Cardiac muscle cell (in vitro differentiated cells and primary cell): ENCODE measurements around the gene PHC2. TPM values are rescaled to one million over a fixed set of nuclear protein-coding genes. Genes with fewer than 3 reads are reported as not detected.

Experiments
- DNase-seq, 2 donors: peaks; one replicate each; pipeline versions ENCODE4 v3.0.0 to v3.0.0-alpha.2; 2010 to 2017; ENCODE audit warnings: low read depth in 1 of 2, low spot score in 1 of 2
- H3K27ac ChIP-seq: fragments of 200-600 bp; sonication (generic); 2 replicates; pipeline ENCODE4 v1.5.1; 2016
- H3K27me3 ChIP-seq: fragments of 200-600 bp; sonication (generic); 2 replicates; pipeline ENCODE4 v1.6.0; 2016; ENCODE audit warnings: control low read depth
- H3K36me3 ChIP-seq: fragments of 200-600 bp; sonication (generic); 2 replicates; pipeline ENCODE4 v1.5.1; 2016; ENCODE audit warnings: control low read depth
- H3K4me1 ChIP-seq: fragments of 200-600 bp; sonication (generic); 2 replicates; pipeline ENCODE4 v1.8.1; 2017; ENCODE audit warnings: low read depth, mild to moderate bottlenecking, mixed run types
- H3K4me3 ChIP-seq: fragments of 200-600 bp; sonication (generic); 2 replicates; pipeline ENCODE4 v1.5.1; 2016; ENCODE audit warnings: mild to moderate bottlenecking
- H3K9me3 ChIP-seq: fragments of 200-600 bp; sonication (generic); 2 replicates; pipeline ENCODE4 v1.5.1; 2017; ENCODE audit warnings: low read depth, mild to moderate bottlenecking, control low read depth
- polyA plus RNA-seq: library from polyadenylated mRNA; unstranded; fragments of >200 nt; fragmentation: Nextera tagmentation; extraction: Ambion mirVana; gene quantifications from 2 replicates; pipeline ENCODE4 v1.2.1, GENCODE V29; 2016
- total RNA-seq: library from RNA; depleted of rRNA; stranded (reverse); fragments of >200 nt; gene quantifications from 2 replicates; pipeline ENCODE4 v1.2.3, GENCODE V29; 2016
- TF ChIP-seq, protein P1 (sequence below): IDR thresholded peaks from 2 replicates; pipeline ENCODE4 v1.5.1; 2012; ENCODE audit warnings: low read depth, mild to moderate bottlenecking, low read length

Gene PHC2
- total and polyA plus RNA-seq, 2 experiments from 2014 or later = 81.8 to 86.0 TPM

DNA sequence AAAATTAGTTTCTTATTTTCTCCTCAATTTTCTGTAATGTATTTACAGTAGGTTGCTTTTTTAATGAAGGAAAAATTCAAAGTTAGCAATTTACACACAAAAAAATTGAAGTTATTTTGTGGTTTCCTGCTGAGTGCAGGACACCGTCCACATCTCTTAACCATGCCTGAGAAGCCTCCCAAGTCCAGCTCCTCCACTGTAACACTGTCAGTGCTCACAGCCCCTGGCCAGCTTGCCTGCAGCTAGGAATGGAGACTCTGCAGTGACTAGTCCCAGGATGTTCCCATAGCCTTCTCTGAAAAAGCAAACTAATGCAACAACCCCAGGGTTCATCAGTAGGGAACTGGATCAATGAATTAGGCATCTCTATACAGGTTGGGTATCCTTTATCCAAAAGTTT, 113.5 kb downstream of the PHC2 start:
- no peak for DNase-seq
- TF ChIP-seq, protein P1, sequence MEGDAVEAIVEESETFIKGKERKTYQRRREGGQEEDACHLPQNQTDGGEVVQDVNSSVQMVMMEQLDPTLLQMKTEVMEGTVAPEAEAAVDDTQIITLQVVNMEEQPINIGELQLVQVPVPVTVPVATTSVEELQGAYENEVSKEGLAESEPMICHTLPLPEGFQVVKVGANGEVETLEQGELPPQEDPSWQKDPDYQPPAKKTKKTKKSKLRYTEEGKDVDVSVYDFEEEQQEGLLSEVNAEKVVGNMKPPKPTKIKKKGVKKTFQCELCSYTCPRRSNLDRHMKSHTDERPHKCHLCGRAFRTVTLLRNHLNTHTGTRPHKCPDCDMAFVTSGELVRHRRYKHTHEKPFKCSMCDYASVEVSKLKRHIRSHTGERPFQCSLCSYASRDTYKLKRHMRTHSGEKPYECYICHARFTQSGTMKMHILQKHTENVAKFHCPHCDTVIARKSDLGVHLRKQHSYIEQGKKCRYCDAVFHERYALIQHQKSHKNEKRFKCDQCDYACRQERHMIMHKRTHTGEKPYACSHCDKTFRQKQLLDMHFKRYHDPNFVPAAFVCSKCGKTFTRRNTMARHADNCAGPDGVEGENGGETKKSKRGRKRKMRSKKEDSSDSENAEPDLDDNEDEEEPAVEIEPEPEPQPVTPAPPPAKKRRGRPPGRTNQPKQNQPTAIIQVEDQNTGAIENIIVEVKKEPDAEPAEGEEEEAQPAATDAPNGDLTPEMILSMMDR = no peak
- Histone ChIP-seq H3K27me3 (no peaks in the 10 kb centered on the region), H3K9me3 (no peaks in the 10 kb centered on the region), H3K27ac (no peak overlapping the region), H3K36me3 (no peaks in the 10 kb centered on the region), H3K4me1 (no peaks in the 10 kb centered on the region), H3K4me3 (no peak overlapping the region)

DNA sequence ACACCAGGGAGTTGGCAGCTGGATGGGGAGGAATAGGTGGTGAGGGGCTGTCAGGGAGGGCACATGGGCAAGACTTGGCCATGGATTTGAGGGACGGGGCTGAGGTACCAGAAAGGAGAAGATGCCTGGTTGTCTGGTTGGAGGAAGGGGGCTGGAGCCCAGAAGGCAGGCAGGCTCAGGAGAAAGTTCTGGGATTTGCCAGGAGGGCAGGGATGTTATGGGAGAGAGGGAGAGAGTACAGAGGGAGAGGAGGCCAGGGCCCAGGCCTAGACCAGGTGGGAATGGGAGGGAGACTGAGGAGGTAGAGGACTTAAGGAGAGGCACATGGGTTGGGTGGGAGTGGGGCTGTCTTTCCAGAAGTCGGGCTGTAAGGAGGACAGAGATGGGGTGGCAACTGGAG, 114.3 kb downstream of the PHC2 start:
- DNase-seq = no peak
- H3K4me1 ChIP-seq = no peaks in the 10 kb centered on the region
- TF ChIP-seq, protein P1 = no peak
- no peak overlapping the region for H3K27ac ChIP-seq
- no peak overlapping the region for H3K4me3 ChIP-seq
- no peaks in the 10 kb centered on the region for H3K9me3 ChIP-seq
- H3K36me3 ChIP-seq = no peaks in the 10 kb centered on the region
- H3K27me3 ChIP-seq = no peaks in the 10 kb centered on the region

DNA sequence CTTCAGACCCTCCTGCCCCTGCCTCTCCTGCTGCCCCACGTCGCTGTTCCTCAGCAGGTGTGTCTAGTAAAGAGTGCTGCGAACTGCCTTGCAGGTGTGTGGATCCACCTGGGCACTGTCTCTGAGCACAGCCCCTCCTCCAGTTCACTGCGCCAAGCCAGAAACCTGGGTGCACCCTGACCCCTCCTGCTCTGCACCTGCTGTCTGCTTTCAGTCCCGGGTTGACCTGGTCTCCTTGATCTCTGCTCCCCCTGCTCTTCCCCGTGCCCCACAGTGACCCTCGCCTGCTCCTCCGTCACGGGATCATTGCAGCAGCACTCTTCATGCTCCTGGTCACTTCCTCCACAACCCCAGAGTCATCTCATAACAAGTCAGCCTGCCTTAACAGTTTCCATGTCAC, 116.5 kb downstream of the PHC2 start:
- Histone ChIP-seq H3K4me1 (no peaks in the 10 kb centered on the region), H3K27me3 (no peaks in the 10 kb centered on the region), H3K36me3 (no peaks in the 10 kb centered on the region), H3K4me3 (no peak overlapping the region), H3K27ac (no peak overlapping the region), H3K9me3 (no peaks in the 10 kb centered on the region)
- TF ChIP-seq, protein P1 = no peak
- DNase-seq = no peak

DNA sequence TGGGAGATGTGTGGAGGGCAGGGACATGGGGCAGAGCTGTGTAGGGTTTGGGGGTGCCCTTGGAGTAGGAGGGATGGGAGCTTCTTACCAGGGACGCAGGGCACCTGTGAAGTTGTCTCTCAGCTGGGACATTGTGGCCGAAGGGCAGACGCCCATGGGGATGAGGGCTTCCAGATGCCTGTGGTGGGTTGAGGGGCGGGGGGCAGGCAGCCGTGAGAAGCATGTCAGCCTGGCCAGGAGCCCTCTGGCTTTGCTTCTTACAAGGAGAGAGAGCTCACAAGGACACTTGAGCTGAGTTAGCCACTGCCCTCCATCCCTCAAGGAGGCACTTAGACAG, 118.5 kb downstream of the PHC2 start:
- Histone ChIP-seq H3K36me3 (no peaks in the 10 kb centered on the region), H3K27ac (no peak overlapping the region), H3K27me3 (no peaks in the 10 kb centered on the region), H3K4me1 (no peaks in the 10 kb centered on the region), H3K9me3 (no peaks in the 10 kb centered on the region), H3K4me3 (no peak overlapping the region)
- DNase-seq = no peak
- TF ChIP-seq, protein P1 = no peak

DNA sequence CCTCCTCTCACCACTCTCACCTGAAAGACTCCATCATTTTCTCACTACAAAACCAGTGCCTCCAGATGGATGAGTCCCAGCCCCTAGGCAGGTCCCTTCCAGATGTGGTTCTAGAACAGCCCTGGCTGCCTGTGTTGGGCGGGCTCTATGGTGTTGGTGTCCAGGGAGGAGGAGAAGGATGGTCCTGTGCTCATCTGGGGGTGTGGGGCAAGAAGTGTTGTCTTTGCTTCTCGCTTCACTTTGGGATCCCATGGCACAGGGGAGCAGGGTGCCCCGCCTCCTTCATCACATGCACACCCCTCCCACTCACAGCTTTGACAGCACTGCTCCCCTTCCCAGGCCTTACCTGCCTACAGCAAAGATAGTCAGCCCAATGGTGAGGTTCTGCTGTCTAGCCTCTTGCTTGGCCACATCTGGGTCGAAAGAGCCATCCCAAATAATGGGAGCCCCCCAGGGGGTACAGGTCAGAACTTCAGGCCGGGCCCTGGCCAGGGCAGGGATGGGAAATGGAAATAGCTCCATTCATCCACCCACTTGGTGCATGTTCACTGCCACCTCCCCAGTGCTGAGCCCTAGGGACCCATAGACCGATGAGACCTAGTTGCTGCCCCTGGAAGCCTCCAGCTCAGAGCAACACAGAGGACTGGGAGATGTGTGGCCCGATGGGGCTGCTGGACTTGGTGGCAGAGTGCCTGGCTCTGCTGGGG, 119.0 kb downstream of the PHC2 start:
- peaks cover 5% of the 10 kb centered on the region for H3K27me3 ChIP-seq
- no peak for DNase-seq
- no peak overlapping the region for H3K27ac ChIP-seq
- H3K4me3 ChIP-seq = no peak overlapping the region
- H3K9me3 ChIP-seq = no peaks in the 10 kb centered on the region
- TF ChIP-seq, protein P1 = no peak
- no peaks in the 10 kb centered on the region for H3K36me3 ChIP-seq
- H3K4me1 ChIP-seq = no peaks in the 10 kb centered on the region
